H1 (cell line): Measurements from ENCODE around the gene MAGI3. TPM values are rescaled to one million over a fixed set of nuclear protein-coding genes. Genes with fewer than 3 reads are reported as not detected.

Source experiments
- EZH2 ChIP-seq: fragments of 200-600 bp; sonication (generic); IDR thresholded peaks from 2 replicates; pipeline ENCODE4 v1.7.1; 2012; ENCODE audit warnings: low read depth, mild to moderate bottlenecking, moderate library complexity, low read length, inconsistent platforms; ENCODE audit not compliant: severe bottlenecking
- NANOG ChIP-seq: IDR thresholded peaks from 2 replicates; pipeline ENCODE4 v1.6.1; 2011; ENCODE audit warnings: low read length, low read depth, mild to moderate bottlenecking, inconsistent platforms; ENCODE audit not compliant: insufficient read depth, poor library complexity, severe bottlenecking
- polyA plus RNA-seq, 7 experiments: library from polyadenylated mRNA; depleted of rRNA in 3 of 7; stranded (reverse) in 5 of 7; unstranded in 2 of 7; fragments of >200 nt in 5 of 7; fragments of 200-250 nt in 2 of 7; gene quantifications; 1 replicate in 5 of 7; 2 replicates in 1 of 7; 4 replicates in 1 of 7; pipeline versions ENCODE4 v1.2.1 to v1.2.3, GENCODE V29; 2011 to 2013; ENCODE audit warnings: missing spikeins in 2 of 7, mixed read lengths in 2 of 7
- total RNA-seq: library from RNA; stranded (reverse); fragmentation: NEBNext Ultra II Directional; extraction: Animal tissue kit (Norgen Biotek cat#: 25700); gene quantifications from 2 replicates; pipeline ENCODE4 v1.2.1, GENCODE V29; 2021
- TF ChIP-seq, protein P1 (sequence below): fragments of 300-600 bp; sonication (generic); IDR thresholded peaks from 2 replicates; pipeline ENCODE4 v1.7.1; 2012; ENCODE audit warnings: low read length, moderate library complexity, mild to moderate bottlenecking, inconsistent platforms; ENCODE audit not compliant: insufficient replicate concordance
- TF ChIP-seq, protein P2 (sequence below): IDR thresholded peaks from 2 replicates; pipeline ENCODE4 v1.6.1; 2012; ENCODE audit warnings: low read length, inconsistent platforms

The MAGI3 gene
- total and polyA plus RNA-seq, 2 of the 8 experiments (the other 6 are each of a cell fraction or from before 2014, with no cell fraction given), result 2.3 to 7.8 TPM

DNA sequence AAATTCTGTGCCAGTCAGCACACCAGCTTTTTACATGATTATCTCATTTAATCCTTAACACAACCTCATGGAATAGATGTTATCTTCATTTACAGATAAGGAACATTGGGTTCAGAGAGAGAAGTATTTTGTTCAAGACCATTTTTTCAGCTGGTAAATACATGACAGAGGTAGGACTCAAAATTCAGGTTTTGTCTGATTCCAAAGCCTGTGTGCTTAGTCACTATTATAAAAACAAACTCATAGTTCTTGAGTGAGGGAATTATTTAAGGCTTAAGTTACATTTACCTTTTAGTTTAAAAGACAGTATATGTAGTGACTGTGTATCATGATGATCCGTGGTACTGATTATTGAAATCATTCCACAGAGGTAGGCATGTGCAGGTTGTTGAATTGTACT, 125.2 kb downstream of the MAGI3 start (continued):
- TF ChIP-seq, protein P1, sequence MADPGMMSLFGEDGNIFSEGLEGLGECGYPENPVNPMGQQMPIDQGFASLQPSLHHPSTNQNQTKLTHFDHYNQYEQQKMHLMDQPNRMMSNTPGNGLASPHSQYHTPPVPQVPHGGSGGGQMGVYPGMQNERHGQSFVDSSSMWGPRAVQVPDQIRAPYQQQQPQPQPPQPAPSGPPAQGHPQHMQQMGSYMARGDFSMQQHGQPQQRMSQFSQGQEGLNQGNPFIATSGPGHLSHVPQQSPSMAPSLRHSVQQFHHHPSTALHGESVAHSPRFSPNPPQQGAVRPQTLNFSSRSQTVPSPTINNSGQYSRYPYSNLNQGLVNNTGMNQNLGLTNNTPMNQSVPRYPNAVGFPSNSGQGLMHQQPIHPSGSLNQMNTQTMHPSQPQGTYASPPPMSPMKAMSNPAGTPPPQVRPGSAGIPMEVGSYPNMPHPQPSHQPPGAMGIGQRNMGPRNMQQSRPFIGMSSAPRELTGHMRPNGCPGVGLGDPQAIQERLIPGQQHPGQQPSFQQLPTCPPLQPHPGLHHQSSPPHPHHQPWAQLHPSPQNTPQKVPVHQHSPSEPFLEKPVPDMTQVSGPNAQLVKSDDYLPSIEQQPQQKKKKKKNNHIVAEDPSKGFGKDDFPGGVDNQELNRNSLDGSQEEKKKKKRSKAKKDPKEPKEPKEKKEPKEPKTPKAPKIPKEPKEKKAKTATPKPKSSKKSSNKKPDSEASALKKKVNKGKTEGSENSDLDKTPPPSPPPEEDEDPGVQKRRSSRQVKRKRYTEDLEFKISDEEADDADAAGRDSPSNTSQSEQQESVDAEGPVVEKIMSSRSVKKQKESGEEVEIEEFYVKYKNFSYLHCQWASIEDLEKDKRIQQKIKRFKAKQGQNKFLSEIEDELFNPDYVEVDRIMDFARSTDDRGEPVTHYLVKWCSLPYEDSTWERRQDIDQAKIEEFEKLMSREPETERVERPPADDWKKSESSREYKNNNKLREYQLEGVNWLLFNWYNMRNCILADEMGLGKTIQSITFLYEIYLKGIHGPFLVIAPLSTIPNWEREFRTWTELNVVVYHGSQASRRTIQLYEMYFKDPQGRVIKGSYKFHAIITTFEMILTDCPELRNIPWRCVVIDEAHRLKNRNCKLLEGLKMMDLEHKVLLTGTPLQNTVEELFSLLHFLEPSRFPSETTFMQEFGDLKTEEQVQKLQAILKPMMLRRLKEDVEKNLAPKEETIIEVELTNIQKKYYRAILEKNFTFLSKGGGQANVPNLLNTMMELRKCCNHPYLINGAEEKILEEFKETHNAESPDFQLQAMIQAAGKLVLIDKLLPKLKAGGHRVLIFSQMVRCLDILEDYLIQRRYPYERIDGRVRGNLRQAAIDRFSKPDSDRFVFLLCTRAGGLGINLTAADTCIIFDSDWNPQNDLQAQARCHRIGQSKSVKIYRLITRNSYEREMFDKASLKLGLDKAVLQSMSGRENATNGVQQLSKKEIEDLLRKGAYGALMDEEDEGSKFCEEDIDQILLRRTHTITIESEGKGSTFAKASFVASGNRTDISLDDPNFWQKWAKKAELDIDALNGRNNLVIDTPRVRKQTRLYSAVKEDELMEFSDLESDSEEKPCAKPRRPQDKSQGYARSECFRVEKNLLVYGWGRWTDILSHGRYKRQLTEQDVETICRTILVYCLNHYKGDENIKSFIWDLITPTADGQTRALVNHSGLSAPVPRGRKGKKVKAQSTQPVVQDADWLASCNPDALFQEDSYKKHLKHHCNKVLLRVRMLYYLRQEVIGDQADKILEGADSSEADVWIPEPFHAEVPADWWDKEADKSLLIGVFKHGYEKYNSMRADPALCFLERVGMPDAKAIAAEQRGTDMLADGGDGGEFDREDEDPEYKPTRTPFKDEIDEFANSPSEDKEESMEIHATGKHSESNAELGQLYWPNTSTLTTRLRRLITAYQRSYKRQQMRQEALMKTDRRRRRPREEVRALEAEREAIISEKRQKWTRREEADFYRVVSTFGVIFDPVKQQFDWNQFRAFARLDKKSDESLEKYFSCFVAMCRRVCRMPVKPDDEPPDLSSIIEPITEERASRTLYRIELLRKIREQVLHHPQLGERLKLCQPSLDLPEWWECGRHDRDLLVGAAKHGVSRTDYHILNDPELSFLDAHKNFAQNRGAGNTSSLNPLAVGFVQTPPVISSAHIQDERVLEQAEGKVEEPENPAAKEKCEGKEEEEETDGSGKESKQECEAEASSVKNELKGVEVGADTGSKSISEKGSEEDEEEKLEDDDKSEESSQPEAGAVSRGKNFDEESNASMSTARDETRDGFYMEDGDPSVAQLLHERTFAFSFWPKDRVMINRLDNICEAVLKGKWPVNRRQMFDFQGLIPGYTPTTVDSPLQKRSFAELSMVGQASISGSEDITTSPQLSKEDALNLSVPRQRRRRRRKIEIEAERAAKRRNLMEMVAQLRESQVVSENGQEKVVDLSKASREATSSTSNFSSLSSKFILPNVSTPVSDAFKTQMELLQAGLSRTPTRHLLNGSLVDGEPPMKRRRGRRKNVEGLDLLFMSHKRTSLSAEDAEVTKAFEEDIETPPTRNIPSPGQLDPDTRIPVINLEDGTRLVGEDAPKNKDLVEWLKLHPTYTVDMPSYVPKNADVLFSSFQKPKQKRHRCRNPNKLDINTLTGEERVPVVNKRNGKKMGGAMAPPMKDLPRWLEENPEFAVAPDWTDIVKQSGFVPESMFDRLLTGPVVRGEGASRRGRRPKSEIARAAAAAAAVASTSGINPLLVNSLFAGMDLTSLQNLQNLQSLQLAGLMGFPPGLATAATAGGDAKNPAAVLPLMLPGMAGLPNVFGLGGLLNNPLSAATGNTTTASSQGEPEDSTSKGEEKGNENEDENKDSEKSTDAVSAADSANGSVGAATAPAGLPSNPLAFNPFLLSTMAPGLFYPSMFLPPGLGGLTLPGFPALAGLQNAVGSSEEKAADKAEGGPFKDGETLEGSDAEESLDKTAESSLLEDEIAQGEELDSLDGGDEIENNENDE, result no peak
- TF ChIP-seq EZH2, result no peak
- TF ChIP-seq NANOG, result no peak
- TF ChIP-seq, protein P2, sequence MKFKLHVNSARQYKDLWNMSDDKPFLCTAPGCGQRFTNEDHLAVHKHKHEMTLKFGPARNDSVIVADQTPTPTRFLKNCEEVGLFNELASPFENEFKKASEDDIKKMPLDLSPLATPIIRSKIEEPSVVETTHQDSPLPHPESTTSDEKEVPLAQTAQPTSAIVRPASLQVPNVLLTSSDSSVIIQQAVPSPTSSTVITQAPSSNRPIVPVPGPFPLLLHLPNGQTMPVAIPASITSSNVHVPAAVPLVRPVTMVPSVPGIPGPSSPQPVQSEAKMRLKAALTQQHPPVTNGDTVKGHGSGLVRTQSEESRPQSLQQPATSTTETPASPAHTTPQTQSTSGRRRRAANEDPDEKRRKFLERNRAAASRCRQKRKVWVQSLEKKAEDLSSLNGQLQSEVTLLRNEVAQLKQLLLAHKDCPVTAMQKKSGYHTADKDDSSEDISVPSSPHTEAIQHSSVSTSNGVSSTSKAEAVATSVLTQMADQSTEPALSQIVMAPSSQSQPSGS, result no peak
